ENCODE data around the gene RFX4. TPM values are rescaled to one million over a fixed set of nuclear protein-coding genes. Genes with fewer than 3 reads are reported as not detected.

The RFX4 gene
- total RNA-seq, 6 experiments from 2014 or later, result not detected

- TF ChIP-seq CTCF (IDR thresholded peaks at IDR 0.05), result no peak
- Mint-ChIP-seq H3K27ac (no peak overlapping the region), H3K27me3 (ENCODE audit: insufficient read depth) (peaks cover 13% of the 10 kb centered on the region), H3K4me3 (no peak overlapping the region), H3K4me1 (ENCODE audit: low read depth) (no peaks in the 10 kb centered on the region), H3K9me3 (no peaks in the 10 kb centered on the region), H3K36me3 (ENCODE audit: low read depth) (no peaks in the 10 kb centered on the region)
- DNase-seq, result no peak
These were observed 134.9 kb downstream of the RFX4 start for GRCh38 chr12:106717673-106718072.

- no peak overlapping the region for H3K27ac Mint-ChIP-seq
- DNase-seq, result no peak
- H3K36me3 Mint-ChIP-seq (ENCODE audit: low read depth), result no peaks in the 10 kb centered on the region
- peaks cover 13% of the 10 kb centered on the region for H3K27me3 Mint-ChIP-seq (ENCODE audit: insufficient read depth)
- H3K9me3 Mint-ChIP-seq, result no peaks in the 10 kb centered on the region
- H3K4me3 Mint-ChIP-seq, result no peak overlapping the region
- H3K4me1 Mint-ChIP-seq (ENCODE audit: low read depth), result no peaks in the 10 kb centered on the region
- TF ChIP-seq CTCF (IDR thresholded peaks at IDR 0.05), result no peak
These were observed 137.1 kb downstream of the RFX4 start for GRCh38 chr12:106719879-106720278.

GRCh38 chr12:106720696-106721095 is 137.9 kb downstream of the RFX4 start:
- no peak for DNase-seq
- Mint-ChIP-seq H3K9me3 (no peaks in the 10 kb centered on the region), H3K27ac (no peak overlapping the region), H3K27me3 (ENCODE audit: insufficient read depth) (peaks cover 13% of the 10 kb centered on the region; the same call in 1 of the 2 replicates), H3K4me1 (ENCODE audit: low read depth) (no peaks in the 10 kb centered on the region), H3K4me3 (no peak overlapping the region), H3K36me3 (ENCODE audit: low read depth) (no peaks in the 10 kb centered on the region)
- TF ChIP-seq CTCF (IDR thresholded peaks at IDR 0.05), result no peak

GRCh38 chr12:106721915-106722314 is 139.1 kb downstream of the RFX4 start:
- no peak for DNase-seq
- no peak for TF ChIP-seq CTCF (IDR thresholded peaks at IDR 0.05)
- Mint-ChIP-seq H3K4me1 (ENCODE audit: low read depth) (no peaks in the 10 kb centered on the region), H3K9me3 (no peaks in the 10 kb centered on the region), H3K36me3 (ENCODE audit: low read depth) (no peaks in the 10 kb centered on the region), H3K4me3 (no peak overlapping the region), H3K27me3 (ENCODE audit: insufficient read depth) (peaks cover 13% of the 10 kb centered on the region; the same call in 1 of the 2 replicates), H3K27ac (no peak overlapping the region)

- Mint-ChIP-seq H3K4me1 (ENCODE audit: low read depth) (no peaks in the 10 kb centered on the region), H3K27me3 (ENCODE audit: insufficient read depth) (peaks cover 13% of the 10 kb centered on the region; the same call in 1 of the 2 replicates), H3K27ac (no peak overlapping the region), H3K9me3 (no peaks in the 10 kb centered on the region), H3K36me3 (ENCODE audit: low read depth) (no peaks in the 10 kb centered on the region), H3K4me3 (no peak overlapping the region)
- TF ChIP-seq CTCF (IDR thresholded peaks at IDR 0.05), result peak; percentile 25; the same call in 1 of the 2 replicates
- DNase-seq, result no peak
These were observed 140.0 kb downstream of the RFX4 start for GRCh38 chr12:106722837-106723236.

- Mint-ChIP-seq H3K4me1 (ENCODE audit: low read depth) (no peaks in the 10 kb centered on the region), H3K27ac (no peak overlapping the region), H3K4me3 (no peak overlapping the region), H3K27me3 (ENCODE audit: insufficient read depth) (peaks cover 11% of the 10 kb centered on the region; the same call in 1 of the 2 replicates), H3K36me3 (ENCODE audit: low read depth) (no peaks in the 10 kb centered on the region), H3K9me3 (no peaks in the 10 kb centered on the region)
- DNase-seq, result no peak
- TF ChIP-seq CTCF (IDR thresholded peaks at IDR 0.05), result no peak
These were observed 140.6 kb downstream of the RFX4 start for GRCh38 chr12:106723416-106723815.
